Uterine smooth muscle cell (primary cell): Measurements from ENCODE around the gene APOA4. TPM values are rescaled to one million over a fixed set of nuclear protein-coding genes. Genes with fewer than 3 reads are reported as not detected.

Experiments
- total RNA-seq: library from RNA; depleted of rRNA; stranded (reverse); fragments of >200 nt; gene quantifications from 2 replicates; pipeline ENCODE4 v1.2.3, GENCODE V29; 2014

The APOA4 gene
- total RNA-seq: not detected in 2 replicates

GRCh38 chr11:116823031-116823843 is at the start of gene APOA4:
APOA4 (minus strand) TSS chr11:116823304; CDS start chr11:116823191, 113 bp downstream.

GRCh38 chr11:116837231-116838091 is 14.4 kb upstream of the APOA4 start, which contains the start of gene APOA1:
APOA1 (minus strand) TSS chr11:116837622; CDS start chr11:116837387, 235 bp downstream.

GRCh38 chr11:116829525-116830183 is 6.5 kb upstream of the APOA4 start, which contains the start of gene APOC3:
APOC3 (plus strand) TSS chr11:116829907; CDS start chr11:116830583, 676 bp downstream.

GRCh38 chr11:116791813-116792143 is 31.3 kb downstream of the APOA4 start, which contains the start of gene APOA5:
APOA5 (minus strand) TSS chr11:116791879; CDS start chr11:116791860, 19 bp downstream.

GRCh38 chr11:116787786-116788486 is 35.2 kb downstream of the APOA4 start, which contains the start of gene ZPR1:
ZPR1 (minus strand) TSS chr11:116788023; CDS start chr11:116787990, 33 bp downstream.

GRCh38 chr11:116772443-116773202 is 50.5 kb downstream of the APOA4 start, which contains the start of gene BUD13:
BUD13 (minus strand) TSS chr11:116772987; CDS start chr11:116772964, 23 bp downstream.

Other genes with a start within 250 kb of the APOA4 start
- gene BUD13, start 50.3 kb downstream of the APOA4 start, total RNA-seq: 13.0 and 21.8 TPM in 2 replicates
- 49.2 and 65.3 TPM in 2 replicates for gene ZPR1, start 35.3 kb downstream of the APOA4 start, total RNA-seq
- not detected in 2 replicates for gene APOA5, start 31.4 kb downstream of the APOA4 start, total RNA-seq
- gene APOC3, start 6.6 kb upstream of the APOA4 start, total RNA-seq: not detected in 2 replicates
- 0.62 and 1.4 TPM in 2 replicates for gene APOA1, start 14.3 kb upstream of the APOA4 start, total RNA-seq